ENCODE measurements around the gene DUSP28.

The DUSP28 gene

DNA sequence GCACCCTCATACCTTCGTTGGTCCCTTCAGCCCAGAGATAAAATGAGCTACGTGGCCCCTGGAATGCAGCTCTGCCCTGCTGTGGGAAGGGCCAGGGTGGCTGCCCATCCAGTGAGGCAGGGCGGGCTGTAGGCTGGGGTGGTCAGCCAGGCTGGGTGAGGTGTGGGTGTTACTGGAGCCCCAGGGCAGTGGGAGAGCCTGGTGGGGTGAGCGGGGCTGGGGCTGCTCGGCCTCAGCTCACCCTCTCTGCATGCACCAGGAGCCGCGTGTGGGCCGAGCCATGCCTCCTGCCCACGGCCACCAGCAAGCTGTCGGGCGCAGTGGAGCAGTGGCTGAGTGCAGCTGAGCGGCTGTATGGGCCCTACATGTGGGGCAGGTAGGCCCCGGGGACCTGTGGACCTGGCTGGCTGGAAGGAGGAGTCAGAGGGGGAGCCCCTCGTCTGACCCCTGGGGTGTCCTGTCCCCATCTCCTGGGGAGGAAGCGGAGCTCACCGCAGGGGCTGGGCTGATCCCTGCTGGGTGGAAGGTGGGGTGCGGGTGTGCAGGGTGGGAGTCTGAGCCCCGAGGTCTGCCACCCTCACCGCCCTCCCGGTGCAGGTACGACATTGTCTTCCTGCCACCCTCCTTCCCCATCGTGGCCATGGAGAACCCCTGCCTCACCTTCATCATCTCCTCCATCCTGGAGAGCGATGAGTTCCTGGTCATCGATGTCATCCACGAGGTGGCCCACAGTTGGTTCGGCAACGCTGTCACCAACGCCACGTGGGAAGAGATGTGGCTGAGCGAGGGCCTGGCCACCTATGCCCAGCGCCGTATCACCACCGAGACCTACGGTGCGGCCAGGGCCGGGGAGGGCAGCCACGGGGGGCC is 13.6 kb downstream of the DUSP28 start:
- no peak for DNase-seq

- no peak for DNase-seq
Observed at GRCh38 chr2:240574386-240575100, 14.4 kb downstream of the DUSP28 start.

DNA sequence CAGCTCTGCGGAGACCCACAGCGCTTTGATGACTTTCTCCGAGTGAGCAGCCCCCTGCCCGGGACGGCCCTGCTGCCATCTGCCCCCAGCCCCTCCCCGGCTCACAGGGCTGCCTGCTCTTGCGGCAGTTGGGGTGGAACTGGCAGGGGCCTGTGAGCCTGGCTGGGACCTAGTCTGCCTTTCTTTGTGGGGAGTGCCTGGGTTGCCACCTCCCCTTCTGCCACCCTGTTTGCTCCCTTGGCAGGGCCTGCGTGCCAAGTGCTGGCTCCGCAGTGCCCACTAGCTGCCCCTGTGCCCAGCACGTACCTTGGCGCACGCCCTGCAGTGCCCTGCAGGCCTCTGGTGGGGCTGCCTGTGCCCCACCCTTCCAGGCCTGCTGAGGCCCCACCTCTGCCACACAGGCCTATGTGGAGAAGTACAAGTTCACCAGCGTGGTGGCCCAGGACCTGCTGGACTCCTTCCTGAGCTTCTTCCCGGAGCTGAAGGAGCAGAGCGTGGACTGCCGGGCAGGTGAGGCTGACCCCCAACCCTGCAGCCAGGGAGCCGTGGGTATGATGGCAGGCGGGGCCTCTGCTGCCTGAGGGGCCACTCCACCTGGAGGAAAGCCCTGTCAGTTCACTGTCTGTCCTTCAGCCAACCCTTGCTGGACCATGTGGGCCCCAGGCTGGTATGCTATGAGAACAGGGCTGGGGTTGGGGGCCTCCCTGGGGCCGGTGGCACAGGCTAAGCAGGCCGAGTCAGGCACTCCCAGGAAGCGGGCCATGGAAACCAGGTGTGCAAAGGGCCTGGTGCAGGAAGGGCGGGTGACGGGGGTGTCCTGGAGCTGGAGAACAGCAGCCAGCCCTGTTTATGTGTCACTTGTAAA is 15.2 kb downstream of the DUSP28 start:
- DNase-seq: no peak

GRCh38 chr2:240576036-240576435 is 15.9 kb downstream of the DUSP28 start:
- no peak for DNase-seq

DNA sequence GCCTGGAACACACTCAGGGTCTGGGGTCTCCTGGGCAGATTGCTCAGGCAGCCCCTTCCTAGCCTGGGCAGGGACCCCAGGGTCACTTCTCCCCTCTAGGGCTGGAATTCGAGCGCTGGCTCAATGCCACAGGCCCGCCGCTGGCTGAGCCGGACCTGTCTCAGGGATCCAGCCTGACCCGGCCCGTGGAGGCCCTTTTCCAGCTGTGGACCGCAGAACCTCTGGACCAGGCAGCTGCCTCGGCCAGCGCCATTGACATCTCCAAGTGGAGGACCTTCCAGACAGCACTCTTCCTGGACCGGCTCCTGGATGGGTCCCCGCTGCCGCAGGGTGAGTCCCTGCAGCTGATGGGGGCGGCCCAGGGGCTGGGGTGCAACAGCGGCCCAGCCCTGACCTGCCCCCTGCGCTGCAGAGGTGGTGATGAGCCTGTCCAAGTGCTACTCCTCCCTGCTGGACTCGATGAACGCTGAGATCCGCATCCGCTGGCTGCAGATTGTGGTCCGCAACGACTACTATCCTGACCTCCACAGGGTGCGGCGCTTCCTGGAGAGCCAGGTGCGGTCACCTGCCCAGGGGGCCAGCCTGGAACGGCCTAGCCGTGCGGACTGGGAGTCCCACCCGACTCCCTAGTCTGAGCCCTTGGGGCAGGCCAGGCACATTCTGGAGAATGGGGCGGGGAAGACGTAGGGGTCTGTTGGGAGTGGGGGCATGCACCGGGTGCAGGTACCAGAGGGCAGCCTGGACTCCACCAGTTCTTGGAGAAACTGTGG is 16.5 kb downstream of the DUSP28 start:
- DNase-seq: no peak

- DNase-seq: no peak
Observed at GRCh38 chr2:240577281-240578109, 17.3 kb downstream of the DUSP28 start.

DNA sequence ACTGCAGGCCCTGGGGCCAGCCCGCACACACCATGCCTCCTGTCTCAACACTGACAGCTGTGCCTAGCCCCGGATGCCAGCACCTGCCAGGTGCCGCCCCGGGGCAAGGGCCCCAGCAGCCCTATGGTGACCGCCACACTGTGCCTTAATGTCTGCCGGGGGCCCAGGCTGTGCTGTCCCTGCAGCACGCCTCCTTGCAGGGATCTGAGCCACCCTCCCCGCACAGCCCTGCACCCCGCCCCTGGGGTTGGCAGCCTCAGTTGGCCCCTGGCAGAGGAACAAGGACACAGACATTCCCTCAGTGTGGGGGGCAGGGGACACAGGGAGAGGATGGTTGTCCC is 17.9 kb downstream of the DUSP28 start:
- no peak for DNase-seq

GRCh38 chr2:240578488-240578887 is 18.3 kb downstream of the DUSP28 start:
- no peak for DNase-seq

DNA sequence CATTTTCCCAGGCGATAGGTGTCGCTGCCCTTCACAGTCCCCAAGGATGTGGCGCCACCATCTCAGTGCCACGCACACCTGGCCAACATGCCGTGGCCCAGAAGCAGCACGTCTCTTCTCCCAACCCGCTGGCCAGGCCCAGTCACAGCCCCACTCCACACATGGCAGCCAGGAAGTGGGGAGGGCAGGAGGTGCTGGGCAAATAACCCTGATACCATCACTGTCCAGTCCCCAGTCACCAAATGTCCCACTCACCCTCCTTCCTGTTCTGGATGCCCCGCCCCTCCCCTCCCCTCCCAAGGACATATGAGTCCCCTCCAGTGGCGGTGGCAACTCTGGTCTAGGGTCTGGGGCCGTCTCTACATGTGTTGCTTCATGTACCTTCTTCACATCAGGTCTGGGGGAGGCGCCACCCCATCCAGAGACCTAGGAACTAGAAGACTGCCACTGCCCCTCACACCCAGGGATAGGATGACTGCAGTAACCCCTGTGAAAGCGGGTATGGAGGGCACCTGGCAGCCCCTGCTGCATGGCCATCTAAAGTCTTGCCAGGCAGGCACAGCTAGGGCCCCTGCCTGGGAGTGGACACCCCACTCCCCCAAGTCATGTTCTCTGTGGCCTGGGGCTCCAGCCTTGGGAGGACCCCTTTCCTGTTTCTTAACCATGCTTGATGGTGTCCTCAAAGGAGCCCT is 19.1 kb downstream of the DUSP28 start:
- DNase-seq: no peak

- DNase-seq: peak; percentile 92
Observed at GRCh38 chr2:240579771-240580614, 19.8 kb downstream of the DUSP28 start.

- DNase-seq: no peak
Observed at GRCh38 chr2:240581811-240582210, 21.7 kb downstream of the DUSP28 start.

DNA sequence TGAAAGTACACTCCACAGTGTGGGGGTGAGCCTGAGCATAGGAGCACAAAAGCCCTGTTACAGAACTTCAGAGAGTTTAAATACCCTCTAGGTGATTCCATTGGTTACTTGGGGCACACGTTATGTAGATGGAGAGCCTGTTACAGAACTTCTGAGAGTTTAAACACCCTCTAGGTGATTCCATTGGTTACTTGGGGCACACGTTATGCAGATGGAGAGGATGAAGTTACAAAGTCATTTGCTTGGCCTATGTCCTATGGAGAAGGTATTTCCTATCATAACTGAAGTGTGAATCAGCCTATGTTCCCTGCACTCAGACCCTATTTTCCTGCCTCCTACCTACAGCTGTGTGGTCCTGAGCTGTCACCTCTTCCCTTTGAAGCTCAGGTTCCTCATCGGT is 22.6 kb downstream of the DUSP28 start:
- DNase-seq: no peak

- DNase-seq: no peak
Observed at GRCh38 chr2:240583774-240584173, 23.6 kb downstream of the DUSP28 start.

GRCh38 chr2:240584486-240585031 is 24.4 kb downstream of the DUSP28 start:
- DNase-seq: no peak

- no peak for DNase-seq
Observed at GRCh38 chr2:240585101-240585500, 24.9 kb downstream of the DUSP28 start.

- no peak for DNase-seq
Observed at GRCh38 chr2:240585681-240586197, 25.6 kb downstream of the DUSP28 start.

GRCh38 chr2:240586198-240586918 is 26.2 kb downstream of the DUSP28 start, which contains the start of gene CAPN10:
TSS of gene CAPN10 (plus strand) at chr2:240586734. CDS start at chr2:240586912, 178 bp downstream.
- peak; percentile 95 for DNase-seq
